IPS-NIHi7 (cell line): Measurements from ENCODE around the gene MALAT1.
"Not testable (repeated sequence)": the region's sequence is repeated elsewhere in the genome, so short reads cannot be mapped to it uniquely, and the experiment has no call there.

Source experiments
- DNase-seq: peaks from one replicate; pipeline ENCODE4 v3.0.0; 2012; ENCODE audit warnings: mixed read lengths; ENCODE audit errors: extremely low spot score

MALAT1 gene

GRCh38 chr11:65521777-65522521 lies 23.1 kb downstream of the MALAT1 start:
- not testable (repeated sequence) for DNase-seq

- not testable (repeated sequence) for DNase-seq
Measured at GRCh38 chr11:65522718-65523630, 24.1 kb downstream of the MALAT1 start.

GRCh38 chr11:65523631-65523968 lies 24.8 kb downstream of the MALAT1 start:
- DNase-seq = not testable (repeated sequence)

GRCh38 chr11:65524014-65524740 lies 25.3 kb downstream of the MALAT1 start:
- DNase-seq = no peak

- DNase-seq = peak; percentile 92
Measured at GRCh38 chr11:65524741-65525545, 26.1 kb downstream of the MALAT1 start, which contains the start of gene SCYL1. Gene SCYL1, plus strand, starts transcription at chr11:65525083. Its CDS starts 71 bp downstream, at chr11:65525154.

- no peak for DNase-seq
Measured at GRCh38 chr11:65525546-65526480, 27.0 kb downstream of the MALAT1 start.

- DNase-seq = no peak
Measured at GRCh38 chr11:65526744-65527143, 27.9 kb downstream of the MALAT1 start.

- DNase-seq = no peak
Measured at GRCh38 chr11:65528819-65529350, 30.0 kb downstream of the MALAT1 start.

GRCh38 chr11:65529475-65530156 lies 30.8 kb downstream of the MALAT1 start:
- DNase-seq = no peak

GRCh38 chr11:65530157-65530496 lies 31.3 kb downstream of the MALAT1 start:
- peak; percentile 46 for DNase-seq

- DNase-seq = no peak
Measured at GRCh38 chr11:65532388-65533064, 33.7 kb downstream of the MALAT1 start.

- no peak for DNase-seq
Measured at GRCh38 chr11:65535102-65535501, 36.3 kb downstream of the MALAT1 start.

GRCh38 chr11:65536412-65537295 lies 37.8 kb downstream of the MALAT1 start:
- no peak for DNase-seq

GRCh38 chr11:65537296-65537597 lies 38.4 kb downstream of the MALAT1 start:
- no peak for DNase-seq

- DNase-seq = no peak
Measured at GRCh38 chr11:65537620-65538231, 38.9 kb downstream of the MALAT1 start.

- DNase-seq = no peak
Measured at GRCh38 chr11:65538232-65538914, 39.5 kb downstream of the MALAT1 start.
